ENCODE data around the gene NR6A1.

The NR6A1 gene

DNA sequence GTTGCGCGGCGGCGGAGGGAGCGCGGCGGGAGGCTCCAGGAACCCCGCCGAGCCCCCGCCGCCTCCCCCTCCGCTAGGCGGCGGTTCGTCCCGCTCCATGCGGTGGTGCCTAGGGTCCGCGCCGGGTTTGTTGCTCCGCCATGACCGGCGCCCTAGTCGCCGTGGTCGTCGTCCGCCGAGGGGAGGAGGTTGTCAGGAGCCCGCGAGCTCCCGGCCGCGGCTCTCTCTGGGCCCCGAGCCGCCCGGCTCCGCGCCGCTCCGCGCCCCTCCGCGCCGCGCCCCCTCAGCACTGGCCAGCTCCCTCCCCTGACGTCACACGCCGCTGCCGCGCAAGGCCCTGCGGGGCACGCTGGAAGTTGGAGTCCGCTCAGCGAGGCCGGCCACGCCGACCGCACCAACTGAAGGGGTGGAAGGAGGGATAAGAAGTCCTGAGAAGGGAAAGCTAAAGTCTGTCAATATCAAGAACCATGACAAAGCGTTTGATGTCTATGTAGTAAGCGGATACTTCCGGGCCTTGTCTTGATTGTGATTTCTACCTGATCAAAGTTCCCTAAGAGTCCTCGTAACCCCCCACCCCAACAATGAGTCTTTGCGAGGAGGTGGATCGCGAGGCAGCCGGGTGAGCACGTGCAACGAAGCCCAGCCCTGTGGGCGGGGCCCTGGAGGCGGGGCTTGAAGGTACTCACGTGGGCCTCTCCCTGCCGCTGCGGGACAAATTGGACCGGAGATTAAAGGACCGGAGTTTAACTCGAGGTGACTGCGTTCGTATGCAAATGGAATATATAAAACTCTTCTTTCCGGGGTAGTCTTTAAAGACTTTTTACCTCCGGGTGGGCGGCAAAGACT is at the start of gene NR6A1:
Gene NR6A1 (minus strand): TSS at position 291 of the 846 bp plus-strand sequence.
- DNase-seq = peak; percentile 91

DNA sequence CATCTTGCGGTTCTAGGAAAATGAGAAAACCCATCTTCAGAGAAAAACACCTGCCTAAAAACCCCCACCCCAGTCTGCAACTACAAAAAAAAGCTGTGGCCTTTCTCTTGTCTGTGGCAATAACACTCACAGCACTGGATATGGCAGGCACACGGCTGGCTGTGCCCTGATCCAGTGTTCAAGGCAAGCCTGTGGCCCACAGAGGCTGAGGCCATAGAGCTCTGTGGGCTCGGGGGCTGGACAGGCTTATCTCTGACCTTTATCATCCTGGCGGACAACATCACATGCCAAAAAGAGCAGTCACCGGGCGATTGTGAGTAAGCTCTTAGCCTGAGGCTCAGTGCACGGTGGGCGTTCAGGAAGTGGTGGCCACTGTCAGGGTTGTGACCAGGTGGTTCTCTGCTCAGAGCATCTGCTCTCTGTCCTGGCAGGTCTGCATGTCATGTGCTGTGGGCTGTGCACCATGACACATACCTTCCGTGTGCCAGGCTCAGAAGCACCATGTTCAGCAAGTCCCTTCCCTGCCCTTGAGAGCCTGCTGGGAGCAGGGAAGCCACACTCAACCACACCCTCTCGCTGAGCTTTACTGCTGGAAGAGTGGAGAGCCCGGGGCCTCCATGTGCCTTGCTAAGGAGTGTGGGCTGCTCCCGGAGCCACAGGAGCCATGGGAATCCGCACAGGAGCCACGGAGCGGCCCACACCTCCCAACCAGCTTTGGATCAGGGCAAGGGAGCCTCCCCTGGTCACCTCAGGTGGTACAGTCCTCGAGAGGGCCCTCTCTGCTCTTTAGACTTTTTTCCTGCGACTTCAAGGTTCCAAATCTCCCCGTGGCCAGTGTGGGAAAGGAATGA is 47.5 kb upstream of the NR6A1 start:
- peak; percentile 44 for DNase-seq

DNA sequence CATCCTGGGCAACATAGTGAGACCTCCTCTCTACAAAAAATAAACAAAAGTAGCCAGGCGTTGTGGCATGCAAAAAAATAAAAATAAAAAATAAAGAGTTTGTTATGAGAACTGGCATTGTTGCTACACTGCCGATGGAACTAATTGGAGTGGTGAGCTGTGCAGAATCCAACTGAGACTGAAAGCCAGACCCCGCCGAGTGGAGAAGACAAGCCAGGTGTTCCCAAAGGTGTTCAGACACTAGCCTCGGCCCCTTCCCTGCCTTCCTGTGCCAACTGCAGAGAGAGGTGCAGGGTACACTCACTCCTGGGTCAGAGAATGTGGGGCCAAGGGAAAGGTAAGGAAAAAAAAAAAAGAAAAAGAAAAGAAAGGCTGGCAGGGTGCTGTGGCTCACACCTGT is 44.5 kb upstream of the NR6A1 start:
- DNase-seq = no peak

DNA sequence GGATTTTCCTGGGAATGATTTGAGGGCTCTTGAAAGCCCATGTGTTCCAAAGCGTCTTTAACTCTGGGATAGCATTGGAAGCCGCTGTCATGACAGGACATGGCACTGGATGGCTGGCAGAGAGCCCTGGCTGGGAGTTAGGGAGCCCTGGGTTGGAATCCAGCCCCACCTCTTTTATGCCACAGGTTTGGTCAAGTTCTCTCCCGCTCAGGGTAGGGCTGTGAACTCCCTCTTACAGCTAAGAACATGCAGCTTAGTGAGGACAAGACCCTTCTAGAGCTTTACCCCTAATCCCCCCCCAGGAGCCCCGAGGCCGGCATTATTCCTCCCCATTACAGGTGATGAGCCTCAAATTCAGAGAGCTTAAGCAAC is 43.0 kb upstream of the NR6A1 start:
- DNase-seq = no peak

DNA sequence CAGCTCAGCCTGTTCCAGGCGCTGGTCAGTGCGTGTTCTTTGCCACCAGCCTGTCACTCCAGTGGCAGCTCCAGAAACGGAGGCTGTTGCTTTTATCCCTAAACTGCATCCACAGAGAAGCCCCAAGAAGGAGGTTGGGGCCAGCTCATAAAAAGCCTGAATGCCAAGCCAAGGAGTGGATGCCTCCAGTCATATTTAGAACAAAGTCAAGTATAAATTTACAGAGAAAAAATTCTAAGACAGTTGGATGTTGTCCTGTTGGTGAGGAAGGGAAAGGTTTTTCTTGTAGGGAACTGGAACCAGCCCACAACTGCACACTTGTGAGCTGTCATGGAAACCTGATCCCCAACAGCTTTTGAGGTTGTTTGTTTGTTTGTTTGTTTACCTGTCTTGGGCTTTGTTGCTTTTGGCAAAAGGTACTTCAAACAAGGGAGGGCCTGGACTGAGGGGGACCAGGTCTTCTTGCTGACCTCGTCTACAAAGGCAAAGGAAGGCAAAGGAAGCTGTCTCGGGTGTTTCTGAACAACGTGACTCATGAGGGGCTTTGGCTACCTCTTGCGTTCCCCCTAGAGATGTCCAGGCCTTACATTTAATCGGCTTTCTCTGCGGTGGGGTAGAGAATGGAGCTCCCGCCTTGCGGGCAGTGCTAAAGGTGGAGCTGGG is 42.5 kb upstream of the NR6A1 start:
- no peak for DNase-seq

DNA sequence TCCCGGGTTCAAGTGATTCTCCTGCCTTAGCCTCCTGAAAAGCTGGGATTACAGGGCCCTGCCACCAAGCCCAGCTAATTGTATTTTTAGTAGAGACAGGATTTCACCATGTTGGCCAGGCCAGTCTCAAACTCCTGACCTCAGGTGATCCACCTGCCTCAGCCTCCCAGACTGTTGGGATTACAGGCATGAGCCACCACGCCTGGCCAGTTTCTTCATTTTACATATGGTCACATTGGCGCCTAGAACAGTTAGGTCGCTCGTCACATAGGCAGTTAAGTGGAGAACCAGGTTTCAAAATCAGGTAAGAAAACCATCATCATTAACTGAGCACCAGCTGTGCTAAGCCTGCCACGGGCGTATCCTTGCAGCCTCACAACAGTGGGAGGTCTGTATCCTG is 41.9 kb upstream of the NR6A1 start:
- no peak for DNase-seq

DNA sequence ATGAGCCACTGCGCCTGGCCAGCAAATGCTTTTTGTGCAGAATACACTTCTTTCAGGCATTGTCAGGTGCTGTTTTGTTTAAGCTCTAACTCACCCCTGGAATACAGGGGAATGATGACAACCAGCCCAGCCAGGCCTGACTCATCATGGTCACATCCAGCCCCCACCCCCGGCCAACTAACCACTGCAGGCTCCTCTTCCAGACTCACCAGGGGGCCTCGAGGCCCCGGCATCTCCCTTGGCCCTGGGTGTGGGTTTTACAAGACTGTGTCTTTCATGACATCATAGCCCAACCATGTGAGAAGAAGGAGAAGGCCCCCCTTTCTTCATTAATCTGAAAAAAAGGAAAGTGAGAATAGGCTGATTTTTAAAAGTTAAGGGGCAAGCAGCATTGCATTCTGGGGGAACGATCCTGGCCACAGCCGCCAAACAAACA is 41.3 kb upstream of the NR6A1 start:
- no peak for DNase-seq

DNA sequence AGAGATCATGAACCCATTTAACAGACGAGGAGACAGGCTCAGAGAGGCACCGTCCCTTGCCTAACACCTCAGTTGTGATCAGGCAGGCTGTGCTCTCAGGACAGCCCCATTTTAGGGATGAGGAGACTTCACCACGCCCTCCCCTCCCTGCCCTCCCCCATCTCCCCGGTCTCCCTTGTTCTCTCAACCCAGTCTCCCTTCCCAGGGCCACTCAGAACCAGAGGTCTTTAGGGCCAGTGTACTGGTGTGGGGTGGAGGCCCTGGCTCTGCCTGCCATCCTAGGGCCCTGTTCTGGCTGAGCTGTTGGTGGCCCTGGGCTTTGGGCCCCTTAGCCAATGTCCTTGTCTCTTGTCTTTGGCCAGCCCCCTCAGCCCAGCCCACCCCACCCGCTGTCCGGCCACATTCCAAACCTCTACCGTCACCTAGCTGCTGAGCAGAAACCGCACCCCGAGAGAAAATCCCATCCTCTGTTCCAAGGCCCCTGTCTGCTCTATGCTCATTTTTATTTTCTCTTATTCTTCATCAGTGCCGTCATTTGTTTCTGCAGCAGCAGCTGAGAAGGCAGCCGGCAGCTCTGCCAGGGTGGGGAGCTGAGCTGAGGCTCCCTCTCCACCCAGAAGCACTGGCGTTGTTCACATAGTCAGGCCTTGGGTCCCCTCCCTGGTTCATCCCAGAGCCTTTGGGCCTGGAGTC is 39.7 kb upstream of the NR6A1 start:
- no peak for DNase-seq

DNA sequence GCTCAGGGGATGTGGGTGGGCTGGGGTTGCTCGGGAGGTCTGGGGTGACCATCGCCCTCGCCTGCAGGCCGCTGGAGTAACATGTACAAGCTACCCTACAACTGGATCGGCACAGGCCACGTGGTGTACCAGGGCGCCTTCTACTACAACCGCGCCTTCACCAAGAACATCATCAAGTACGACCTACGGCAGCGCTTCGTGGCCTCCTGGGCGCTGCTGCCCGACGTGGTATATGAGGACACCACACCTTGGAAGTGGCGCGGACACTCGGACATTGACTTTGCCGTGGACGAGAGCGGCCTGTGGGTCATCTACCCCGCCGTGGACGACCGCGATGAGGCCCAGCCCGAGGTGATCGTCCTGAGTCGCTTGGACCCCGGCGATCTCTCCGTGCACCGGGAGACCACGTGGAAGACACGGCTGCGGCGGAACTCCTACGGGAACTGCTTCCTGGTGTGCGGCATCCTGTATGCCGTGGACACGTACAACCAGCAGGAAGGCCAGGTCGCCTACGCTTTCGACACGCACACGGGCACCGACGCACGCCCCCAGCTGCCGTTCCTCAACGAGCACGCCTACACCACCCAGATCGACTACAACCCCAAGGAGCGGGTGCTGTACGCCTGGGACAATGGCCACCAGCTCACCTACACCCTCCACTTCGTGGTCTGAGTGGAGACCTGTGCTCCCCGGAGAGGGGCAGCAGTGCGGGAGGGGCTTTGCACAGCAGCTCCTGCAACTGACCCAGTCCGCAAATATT is 38.8 kb upstream of the NR6A1 start:
- no peak for DNase-seq

DNA sequence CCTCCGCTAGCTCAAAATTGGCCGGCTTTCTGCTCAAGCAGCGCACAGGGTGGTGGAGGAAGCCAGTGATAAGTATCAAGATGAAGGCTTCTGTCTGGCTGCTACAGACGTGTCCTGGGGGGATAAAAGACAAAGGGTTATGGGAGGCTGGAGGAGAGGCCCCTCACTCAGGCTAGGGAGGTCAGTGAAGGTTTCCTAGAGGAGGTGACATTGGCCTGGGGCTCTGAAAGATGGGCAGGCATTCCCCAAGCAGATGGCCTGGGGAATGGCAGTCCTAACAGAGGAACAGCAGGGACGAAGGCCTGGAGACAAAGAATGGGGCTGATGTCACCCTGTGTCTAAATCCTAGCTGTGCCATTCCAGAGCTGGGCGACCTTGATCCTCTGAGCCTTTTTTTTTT is 38.1 kb upstream of the NR6A1 start:
- no peak for DNase-seq

DNA sequence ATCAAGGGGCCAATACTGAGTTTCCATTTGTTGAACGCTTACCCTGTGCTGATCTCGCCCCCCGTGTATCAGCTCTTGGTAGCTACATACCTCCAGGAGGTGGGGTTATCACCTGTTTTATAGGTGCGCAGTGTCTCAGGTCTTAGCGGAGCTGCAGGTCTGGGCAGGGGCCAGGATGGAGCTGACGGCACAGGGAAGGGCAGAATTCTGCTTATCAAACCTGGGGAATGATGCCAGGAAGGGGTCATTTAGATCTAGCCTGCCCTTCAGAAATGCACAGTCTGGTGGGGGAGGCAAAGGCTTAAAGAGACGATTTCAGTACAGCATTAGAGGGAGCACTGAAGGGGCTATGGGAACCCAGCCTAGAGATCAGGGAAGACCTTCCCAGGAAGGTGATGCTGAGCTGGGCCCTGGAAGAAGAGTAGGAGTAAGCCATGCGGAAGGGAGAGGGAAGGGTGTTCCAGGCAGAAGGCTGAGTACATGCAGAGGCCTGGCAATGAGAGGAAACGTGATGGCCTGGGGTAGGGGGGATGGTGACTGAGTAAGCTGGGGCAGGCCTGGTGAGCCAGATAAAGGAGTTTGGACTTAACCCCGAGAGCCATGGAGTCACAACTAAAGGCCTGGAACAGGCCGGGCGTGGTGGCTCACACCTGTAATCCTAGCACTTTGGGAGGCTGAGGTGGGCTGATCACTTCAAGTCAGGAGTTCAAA is 37.3 kb upstream of the NR6A1 start:
- DNase-seq = no peak

DNA sequence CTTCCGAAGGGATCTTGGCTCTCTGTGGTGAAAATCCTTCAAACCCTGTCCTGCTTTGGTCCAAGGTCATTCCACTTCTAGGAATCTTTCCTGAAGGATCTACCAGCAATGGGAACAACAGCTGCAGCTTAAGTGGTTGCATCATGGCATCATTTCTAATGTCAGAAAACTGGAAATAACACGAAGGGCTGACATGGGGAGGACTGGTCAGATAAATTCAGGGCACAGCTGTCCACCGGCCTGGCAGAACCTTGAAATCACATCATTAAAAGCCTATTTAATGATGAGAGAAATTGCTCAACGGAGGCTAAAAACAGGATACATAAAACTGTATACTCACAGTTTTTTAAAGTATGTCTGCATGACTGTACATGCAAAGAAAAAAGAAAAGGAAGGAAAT is 34.1 kb upstream of the NR6A1 start:
- DNase-seq = no peak

DNA sequence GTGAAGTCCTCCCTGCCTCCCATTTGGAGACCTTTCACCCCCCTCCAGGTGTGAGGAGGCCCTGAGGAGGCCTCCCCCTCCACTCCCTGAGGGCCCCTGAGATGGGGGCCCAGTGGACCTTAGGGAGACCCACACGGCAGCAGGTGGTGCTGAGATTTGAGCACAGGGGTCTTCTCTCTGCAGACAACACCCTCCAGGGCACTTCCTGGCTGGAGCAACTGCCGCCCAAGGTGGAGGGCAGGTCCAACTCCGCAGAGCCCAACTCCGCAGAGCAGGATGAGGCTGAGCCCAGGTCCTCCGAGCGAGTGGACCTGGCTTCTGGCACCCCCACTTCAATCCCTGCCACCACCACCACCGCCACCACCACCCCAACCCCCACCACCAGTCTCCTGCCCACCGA is 32.8 kb upstream of the NR6A1 start:
- no peak for DNase-seq

DNA sequence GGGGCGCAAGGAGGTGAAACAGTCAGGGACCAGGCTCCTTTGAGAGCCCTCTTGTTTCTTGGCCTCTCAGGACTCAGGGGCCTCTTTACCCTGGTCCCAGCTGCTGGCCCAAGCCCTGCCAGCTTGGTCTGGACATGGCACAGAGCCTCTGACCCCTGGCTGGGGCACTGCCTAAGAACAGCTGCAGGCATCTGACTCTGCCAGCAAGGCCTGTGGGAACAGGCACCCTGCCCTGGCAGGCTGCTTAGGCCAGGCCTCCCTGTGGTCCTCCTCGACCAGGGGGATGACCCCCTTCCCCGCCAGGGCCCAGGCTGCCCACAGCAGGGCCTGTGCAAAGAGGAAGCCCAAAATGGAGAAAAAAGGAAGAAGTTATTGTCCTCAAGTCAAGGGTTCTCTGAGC is 31.3 kb upstream of the NR6A1 start:
- DNase-seq = no peak

DNA sequence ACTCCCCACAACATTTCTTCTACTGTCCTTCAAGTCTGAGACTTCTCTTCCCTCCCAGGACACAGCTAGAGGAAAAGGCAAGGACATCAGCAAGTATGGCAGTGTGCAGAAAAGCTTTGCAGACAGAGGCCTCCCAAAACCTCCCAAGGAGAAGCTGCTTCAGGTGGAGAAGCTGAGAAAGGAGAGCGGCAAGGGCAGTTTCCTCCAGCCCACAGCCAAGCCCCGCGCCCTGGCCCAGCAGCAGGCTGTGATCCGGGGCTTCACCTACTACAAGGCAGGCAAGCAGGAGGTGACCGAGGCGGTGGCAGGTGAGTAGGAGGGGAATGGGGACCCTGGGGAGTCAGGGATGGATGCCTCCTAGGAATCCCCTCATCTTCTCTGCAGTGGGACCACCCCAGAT is 30.2 kb upstream of the NR6A1 start:
- DNase-seq = no peak

DNA sequence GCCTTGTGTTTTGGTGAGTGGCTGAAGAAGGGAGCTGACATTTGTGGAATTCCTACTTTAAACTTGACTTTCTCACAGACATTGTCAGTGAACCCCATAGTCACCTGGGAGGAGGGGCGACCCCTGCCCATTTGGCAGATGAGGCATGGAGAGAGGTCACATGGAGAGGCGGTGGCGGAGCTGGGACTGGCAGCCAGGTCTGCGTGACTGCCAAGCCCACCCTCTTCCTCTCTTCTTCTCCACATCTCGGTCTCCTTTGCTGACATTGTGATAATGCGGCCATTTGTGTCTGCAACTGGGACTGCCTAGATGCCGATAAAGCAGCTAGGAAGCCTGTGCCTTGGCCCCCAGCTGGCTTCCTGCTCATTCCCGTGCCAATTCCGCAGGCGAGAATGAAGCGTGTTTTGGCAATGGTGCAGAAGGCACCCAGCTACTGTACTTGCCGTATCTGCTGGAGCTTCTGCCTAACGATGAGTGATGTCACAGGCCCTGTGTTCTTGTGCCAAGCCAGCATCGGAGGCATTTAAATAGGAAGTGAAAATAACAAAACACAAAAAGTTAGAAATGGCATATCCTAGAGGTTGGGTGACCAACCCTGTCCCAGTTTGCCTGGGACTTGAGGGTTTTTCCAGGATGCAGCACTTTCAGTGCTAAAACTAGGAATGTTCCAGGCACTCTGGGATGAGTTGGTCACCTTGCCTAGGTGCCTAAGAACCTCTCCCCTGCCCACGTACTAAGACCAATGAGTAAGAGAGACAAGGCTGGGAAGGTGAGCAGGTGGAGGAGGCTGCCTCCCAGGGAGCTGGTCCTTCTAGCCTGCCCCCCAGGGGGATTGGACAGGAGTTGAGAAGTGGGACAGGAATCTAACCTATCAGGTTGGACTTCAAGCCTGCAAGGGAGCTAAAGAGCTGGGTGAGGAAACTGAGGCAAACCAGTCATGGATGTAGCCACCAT is 29.5 kb upstream of the NR6A1 start:
- no peak for DNase-seq

DNA sequence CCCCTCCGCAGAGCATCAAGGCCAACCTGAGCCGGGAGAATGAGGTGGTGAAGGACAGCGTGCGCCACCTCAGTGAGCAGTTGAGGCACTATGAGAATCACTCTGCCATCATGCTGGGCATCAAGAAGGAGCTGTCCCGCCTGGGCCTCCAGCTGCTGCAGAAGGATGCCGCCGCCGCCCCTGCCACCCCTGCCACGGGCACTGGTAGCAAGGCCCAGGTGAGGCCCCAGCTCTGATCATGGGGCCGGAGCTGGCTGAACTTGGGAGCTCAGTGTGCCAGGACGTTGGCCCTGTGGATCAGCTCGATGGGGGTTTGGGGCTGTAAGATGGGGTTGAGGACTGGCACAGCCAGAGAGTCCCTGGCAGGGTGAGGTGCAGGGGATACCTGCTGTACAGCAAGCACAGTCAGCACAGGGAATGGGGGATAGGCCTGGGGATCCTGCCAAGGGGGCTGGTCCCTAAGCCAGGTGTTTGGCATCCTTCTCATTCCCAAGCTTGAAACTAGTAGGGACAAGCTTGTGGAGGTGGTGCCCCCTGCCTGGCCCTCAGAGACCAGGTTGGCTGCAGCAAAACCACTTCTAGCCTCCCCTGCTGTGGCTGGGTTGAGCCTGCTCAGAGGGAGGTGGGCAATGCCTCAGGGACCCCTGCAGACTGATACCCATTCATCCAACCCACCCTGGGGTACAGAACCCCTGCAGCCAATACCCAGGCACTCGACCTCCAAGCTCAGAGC is 28.3 kb upstream of the NR6A1 start:
- no peak for DNase-seq

DNA sequence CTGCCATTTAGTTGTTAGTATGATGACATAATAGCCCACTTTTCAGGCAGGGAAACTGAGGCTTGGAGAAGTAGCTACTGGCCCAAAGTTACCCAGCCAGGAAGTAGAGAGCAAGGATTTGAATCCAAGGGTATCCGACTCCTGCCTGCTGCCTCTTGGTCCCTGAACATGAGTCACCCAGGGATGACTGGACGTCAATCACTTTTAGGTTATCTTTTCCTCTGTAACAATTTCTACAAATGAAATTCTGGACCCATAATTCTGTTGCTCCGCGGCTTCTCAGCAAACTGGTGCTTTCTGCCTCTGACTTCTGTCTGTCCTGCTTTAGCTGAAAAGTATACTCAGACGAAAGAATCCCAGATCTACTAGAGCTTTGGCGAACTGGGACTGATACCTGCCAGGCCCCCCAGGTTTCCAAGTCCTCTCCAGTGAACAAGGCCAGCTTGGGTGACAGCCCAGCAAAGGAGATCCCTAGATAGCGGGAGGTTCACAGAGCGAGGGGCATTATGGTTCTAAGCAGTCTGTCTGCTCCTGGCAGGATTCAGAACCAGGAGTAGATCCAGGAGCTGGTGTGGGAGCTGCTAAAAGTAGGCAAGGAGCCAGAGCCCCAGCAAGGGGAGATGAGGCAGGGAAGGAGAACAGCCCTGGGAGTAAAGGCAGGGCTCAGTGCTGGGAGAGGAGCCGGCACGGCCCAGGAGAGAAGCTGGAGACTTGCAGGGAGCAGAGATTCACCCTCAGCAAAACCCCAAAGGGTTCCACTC is 26.4 kb upstream of the NR6A1 start:
- no peak for DNase-seq

DNA sequence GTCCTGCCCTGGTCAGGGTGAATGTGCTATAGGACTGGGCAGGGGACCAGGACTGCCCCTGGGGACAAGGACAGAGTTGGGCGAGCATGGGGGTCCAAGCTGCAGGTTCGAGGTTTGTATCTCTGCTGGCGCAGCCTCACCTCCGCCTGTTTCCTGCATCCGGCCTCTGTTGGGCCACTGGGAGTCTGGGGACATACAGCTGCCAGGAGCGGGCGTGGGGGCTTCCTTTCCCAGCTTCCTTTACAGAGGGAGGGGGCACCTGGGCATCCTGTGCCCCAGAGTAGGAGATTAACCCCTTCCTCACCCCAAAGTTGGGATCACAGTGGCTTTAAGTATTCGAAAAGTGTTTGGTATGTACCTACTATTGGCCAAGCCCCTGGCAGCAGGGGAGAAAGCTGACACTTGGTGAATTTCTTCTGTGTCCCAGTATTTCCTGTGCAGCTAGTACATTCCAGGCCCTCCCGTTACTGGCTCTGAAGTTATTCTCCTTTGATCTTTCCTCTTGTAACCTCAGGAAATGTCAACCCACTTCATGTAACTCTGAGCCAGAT is 24.8 kb upstream of the NR6A1 start:
- DNase-seq = no peak
